DND-41 (cell line): ENCODE results near the gene ANO9.

Source experiments
- ATAC-seq: fragments of 200-7000 bp; cut with Tn5 transposase; 3 replicates; pipeline ENCODE4 v1.9.1; 2021; ENCODE audit warnings: low read depth; ENCODE audit not compliant: insufficient read depth
- DNase-seq: peaks from one replicate; pipeline ENCODE4 v3.0.0-alpha.2; 2020
- H2AFZ ChIP-seq: 2 replicates; pipeline ENCODE4 v1.6.0; 2012; ENCODE audit warnings: low read depth, low read length
- H3K27ac ChIP-seq: 2 replicates; pipeline ENCODE4 v1.5.1; 2012; ENCODE audit warnings: low read length, inconsistent platforms
- H3K27me3 ChIP-seq: fragments of 200-600 bp; sonication (generic); 2 replicates; pipeline ENCODE4 v1.6.0; 2012; ENCODE audit warnings: low read length, mild to moderate bottlenecking, inconsistent platforms; ENCODE audit not compliant: insufficient read depth, poor library complexity
- H3K36me3 ChIP-seq: 2 replicates; pipeline ENCODE4 v1.5.1; 2012; ENCODE audit warnings: low read length, inconsistent platforms; ENCODE audit not compliant: insufficient read depth
- H3K4me1 ChIP-seq: 2 replicates; pipeline ENCODE4 v1.5.1; 2012; ENCODE audit warnings: mild to moderate bottlenecking, low read length; ENCODE audit not compliant: insufficient read depth
- H3K4me2 ChIP-seq: 2 replicates; pipeline ENCODE4 v1.6.0; 2012; ENCODE audit warnings: mild to moderate bottlenecking, moderate library complexity, low read length, inconsistent platforms; ENCODE audit not compliant: insufficient read depth
- H3K4me3 ChIP-seq, 2 experiments: fragments of 200-600 bp in 1 of 2; shearing (Covaris generic) in 1 of 2; 2 replicates each; pipeline ENCODE4 v1.5.1; 2012 to 2016; ENCODE audit warnings: inconsistent platforms in 2 of 2, low read length in 2 of 2, mild to moderate bottlenecking in 2 of 2, low read depth in 1 of 2, moderate library complexity in 1 of 2
- H3K79me2 ChIP-seq: 2 replicates; pipeline ENCODE4 v1.6.0; 2012; ENCODE audit warnings: low read length, inconsistent platforms; ENCODE audit not compliant: insufficient read depth
- H3K9ac ChIP-seq: 2 replicates; pipeline ENCODE4 v1.6.0; 2012; ENCODE audit warnings: low read depth, mild to moderate bottlenecking, inconsistent platforms, low read length, moderate library complexity
- H3K9me3 ChIP-seq: 2 replicates; pipeline ENCODE4 v1.5.1; 2012; ENCODE audit warnings: low read length, moderate library complexity, mild to moderate bottlenecking, inconsistent platforms; ENCODE audit not compliant: insufficient read depth, severe bottlenecking
- H4K20me1 ChIP-seq: 2 replicates; pipeline ENCODE4 v1.6.0; 2012; ENCODE audit warnings: low read length; ENCODE audit not compliant: insufficient read depth
- CTCF ChIP-seq: IDR thresholded peaks from 2 replicates; pipeline ENCODE4 v1.5.1; 2012; ENCODE audit warnings: borderline replicate concordance, low read length, moderate library complexity, mild to moderate bottlenecking; ENCODE audit not compliant: poor library complexity, severe bottlenecking; ENCODE audit errors: extremely low read depth
- EZH2 ChIP-seq: IDR thresholded peaks from 3 replicates; pipeline ENCODE4 v1.6.1; 2012; ENCODE audit warnings: borderline replicate concordance, low read depth, mild to moderate bottlenecking, moderate library complexity, low read length, inconsistent platforms; ENCODE audit not compliant: severe bottlenecking

Gene ANO9

GRCh38 chr11:384511-384910 is 57.3 kb downstream of the ANO9 start:
- H4K20me1 ChIP-seq = no peaks in the 10 kb centered on the region
- peaks cover 13% of the 10 kb centered on the region for H3K9me3 ChIP-seq
- H3K79me2 ChIP-seq = no peaks in the 10 kb centered on the region
- H3K36me3 ChIP-seq = no peaks in the 10 kb centered on the region
- no peak overlapping the region for H3K4me3 ChIP-seq
- H3K4me2 ChIP-seq = no peak overlapping the region
- no peak overlapping the region for H2AFZ ChIP-seq
- H3K4me1 ChIP-seq = no peaks in the 10 kb centered on the region
- no peak overlapping the region for H3K27ac ChIP-seq
- DNase-seq (no peak), ATAC-seq (no peak)
- H3K27me3 ChIP-seq = no peaks in the 10 kb centered on the region
- TF ChIP-seq EZH2 = no peak
- no peak for TF ChIP-seq CTCF
- no peak overlapping the region for H3K9ac ChIP-seq

GRCh38 chr11:383431-383830 is 58.4 kb downstream of the ANO9 start:
- H3K9me3 ChIP-seq = peaks cover 13% of the 10 kb centered on the region
- ATAC-seq (no peak), DNase-seq (no peak)
- H3K4me2 ChIP-seq = no peak overlapping the region
- H3K4me3 ChIP-seq = no peak overlapping the region
- H3K9ac ChIP-seq = no peak overlapping the region
- no peaks in the 10 kb centered on the region for H3K27me3 ChIP-seq
- no peak for TF ChIP-seq EZH2
- TF ChIP-seq CTCF = no peak
- H4K20me1 ChIP-seq = no peaks in the 10 kb centered on the region
- no peak overlapping the region for H2AFZ ChIP-seq
- no peaks in the 10 kb centered on the region for H3K4me1 ChIP-seq
- H3K79me2 ChIP-seq = no peaks in the 10 kb centered on the region
- no peak overlapping the region for H3K27ac ChIP-seq
- H3K36me3 ChIP-seq = no peaks in the 10 kb centered on the region

DNA sequence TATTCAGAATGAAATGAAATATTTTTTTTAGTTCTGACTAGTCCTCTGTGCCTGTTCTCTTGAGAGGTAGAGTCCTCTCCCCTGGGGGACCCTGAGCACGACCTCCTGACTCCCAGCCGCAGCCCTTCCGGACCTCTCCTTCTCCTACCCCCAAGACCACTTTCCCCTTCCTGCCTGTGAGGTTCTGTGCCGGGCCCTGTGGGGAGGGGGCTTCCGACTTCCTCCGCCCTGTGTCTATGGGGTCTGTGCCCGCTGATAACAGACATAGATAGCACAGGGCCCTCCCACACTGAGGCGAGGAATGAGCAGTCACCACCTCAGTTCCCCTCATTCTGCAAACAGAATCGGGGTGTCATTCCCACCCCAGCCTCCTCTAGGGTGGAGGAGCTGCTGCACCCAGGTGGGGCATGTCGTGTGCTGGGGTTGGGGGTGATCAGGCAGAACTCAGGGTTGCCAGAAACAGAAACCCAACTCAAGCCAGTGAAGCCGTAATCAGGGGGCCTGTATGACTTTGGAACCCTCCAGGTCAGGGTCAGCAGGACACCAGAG is 59.7 kb downstream of the ANO9 start:
- no peak overlapping the region for H3K27ac ChIP-seq
- no peaks in the 10 kb centered on the region for H3K79me2 ChIP-seq
- no peak overlapping the region for H2AFZ ChIP-seq
- H3K9ac ChIP-seq = no peak overlapping the region
- TF ChIP-seq EZH2 (no peak), CTCF (no peak)
- no peaks in the 10 kb centered on the region for H4K20me1 ChIP-seq
- no peak overlapping the region for H3K4me3 ChIP-seq
- no peaks in the 10 kb centered on the region for H3K27me3 ChIP-seq
- H3K4me2 ChIP-seq = no peak overlapping the region
- DNase-seq = no peak
- no peak for ATAC-seq
- H3K9me3 ChIP-seq = peaks cover 13% of the 10 kb centered on the region
- H3K36me3 ChIP-seq = no peaks in the 10 kb centered on the region
- H3K4me1 ChIP-seq = no peaks in the 10 kb centered on the region

DNA sequence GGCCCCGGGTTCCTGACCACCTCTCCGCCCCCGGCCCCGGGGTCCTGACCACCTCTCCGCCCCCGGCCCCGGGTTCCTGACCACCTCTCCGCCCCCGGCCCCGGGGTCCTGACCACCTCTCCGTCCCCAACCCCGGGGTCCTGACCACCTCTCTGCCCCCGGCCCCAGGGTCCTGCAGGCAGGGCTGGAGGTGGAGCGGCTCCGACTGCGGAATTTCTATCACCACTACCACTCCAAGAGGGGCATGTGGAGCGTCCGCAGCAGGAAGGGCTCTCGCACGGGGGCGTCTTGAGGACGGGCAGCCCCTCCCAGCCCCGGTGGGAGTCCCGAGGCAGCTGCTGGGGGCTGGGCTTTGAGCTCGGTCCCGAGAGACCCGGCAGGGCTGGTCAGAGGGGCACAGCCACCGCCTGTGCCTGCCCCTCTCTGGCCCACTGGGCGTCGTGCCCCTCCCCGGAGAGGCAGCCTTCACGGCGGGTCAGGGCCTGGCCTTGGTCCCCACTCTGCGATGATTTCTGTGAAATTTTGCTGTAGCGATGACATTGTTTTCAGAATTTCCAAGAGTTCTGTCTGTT is 60.2 kb downstream of the ANO9 start:
- Histone ChIP-seq H3K27ac (no peak overlapping the region), H3K36me3 (no peaks in the 10 kb centered on the region), H3K9ac (no peak overlapping the region), H4K20me1 (no peaks in the 10 kb centered on the region), H3K4me3 (no peak overlapping the region), H3K27me3 (no peaks in the 10 kb centered on the region), H3K4me2 (no peak overlapping the region), H2AFZ (no peak overlapping the region), H3K9me3 (peaks cover 7% of the 10 kb centered on the region), H3K79me2 (no peaks in the 10 kb centered on the region), H3K4me1 (no peaks in the 10 kb centered on the region)
- TF ChIP-seq EZH2 (no peak), CTCF (no peak)
- ATAC-seq (no peak), DNase-seq (no peak)
